Measurements from ENCODE around the gene STYXL2.

- no peak for TF ChIP-seq CTCF (IDR thresholded peaks at IDR 0.05)
- no peak for TF ChIP-seq ZFX (IDR thresholded peaks at IDR 0.05; ENCODE audit: borderline replicate concordance)
These were observed 32.9 kb downstream of the STYXL2 start for GRCh38 chr1:167126811-167127210.
